Effector CD4-positive, alpha-beta T cell (primary cell): ENCODE data around the gene CPXCR1. TPM values are rescaled to one million over a fixed set of nuclear protein-coding genes. Genes with fewer than 3 reads are reported as not detected.
"Not testable (repeated sequence)": the region's sequence is repeated elsewhere in the genome, so short reads cannot be mapped to it uniquely, and the experiment has no call there.

Source experiments
- DNase-seq: peaks from one replicate; pipeline ENCODE4 v3.0.0-alpha.2; 2020
- total RNA-seq: gene quantifications from one replicate; lab custom pipeline; 2026; lab: John Stamatoyannopoulos, UW

The CPXCR1 gene
- total RNA-seq = not detected

DNA sequence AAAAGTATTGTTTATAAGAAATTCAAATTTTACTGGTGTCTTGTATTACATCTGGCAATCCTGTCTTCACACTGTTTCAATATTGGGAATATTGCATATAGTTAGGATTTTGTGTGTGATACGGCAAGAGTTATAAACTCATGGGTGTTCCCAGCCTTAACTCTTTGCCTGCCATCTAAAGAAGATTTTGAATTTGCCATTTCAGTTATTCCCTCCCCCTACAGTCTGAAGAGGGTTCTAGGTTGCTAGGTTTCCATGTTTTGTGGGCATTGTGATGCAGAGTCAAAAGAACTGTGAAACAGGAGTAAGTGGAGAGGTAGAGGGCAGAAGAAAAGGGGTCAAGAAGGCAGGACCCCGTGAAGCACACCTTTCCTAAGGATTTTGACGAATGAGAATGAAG is at the start of gene CPXCR1:
TSS of gene CPXCR1 (plus strand) at position 301 of the 400 bp plus-strand sequence. CDS start 6,190 bp downstream, outside the sequence.
- no peak for DNase-seq

DNA sequence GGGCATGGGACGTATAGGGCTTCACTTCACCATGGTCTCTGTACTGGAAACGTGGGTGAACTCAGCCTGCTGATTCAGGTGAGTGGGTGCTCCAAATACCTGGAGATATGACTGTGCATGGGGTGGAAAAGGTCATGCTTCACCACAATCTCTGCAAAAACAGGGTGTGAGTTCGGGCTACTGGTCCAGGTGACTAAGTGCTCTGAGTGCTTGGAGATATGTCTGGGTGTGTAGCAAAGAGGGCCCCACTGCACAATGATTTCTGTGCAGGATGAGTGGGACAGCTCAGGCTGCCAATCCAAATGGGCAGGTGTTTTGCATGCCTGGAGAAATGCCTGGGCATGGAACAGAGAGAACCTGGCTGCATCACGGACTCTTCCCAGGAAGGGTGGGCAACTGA is 11.2 kb upstream of the CPXCR1 start:
- DNase-seq = no peak

DNA sequence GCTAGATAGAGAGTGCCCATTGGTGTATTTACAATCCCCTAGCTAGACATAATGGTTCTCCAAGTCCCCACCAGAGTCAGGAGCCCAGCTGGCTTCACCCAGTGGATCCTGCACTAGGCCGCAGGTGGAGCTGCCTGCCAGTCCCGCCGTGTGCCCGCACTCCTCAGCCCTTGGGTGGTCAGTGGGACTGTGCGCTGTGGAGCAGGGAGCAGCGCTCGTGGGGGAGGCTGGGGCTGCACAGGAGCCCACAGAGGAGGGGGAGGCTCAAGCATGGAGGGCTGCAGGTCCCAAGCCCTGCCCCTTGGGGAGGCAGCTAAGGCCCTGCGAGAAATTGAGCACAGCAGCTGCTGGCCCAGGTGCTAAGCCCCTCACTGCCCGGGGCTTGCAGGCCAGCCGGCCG is 810 bp upstream of the CPXCR1 start:
- not testable (repeated sequence) for DNase-seq

DNA sequence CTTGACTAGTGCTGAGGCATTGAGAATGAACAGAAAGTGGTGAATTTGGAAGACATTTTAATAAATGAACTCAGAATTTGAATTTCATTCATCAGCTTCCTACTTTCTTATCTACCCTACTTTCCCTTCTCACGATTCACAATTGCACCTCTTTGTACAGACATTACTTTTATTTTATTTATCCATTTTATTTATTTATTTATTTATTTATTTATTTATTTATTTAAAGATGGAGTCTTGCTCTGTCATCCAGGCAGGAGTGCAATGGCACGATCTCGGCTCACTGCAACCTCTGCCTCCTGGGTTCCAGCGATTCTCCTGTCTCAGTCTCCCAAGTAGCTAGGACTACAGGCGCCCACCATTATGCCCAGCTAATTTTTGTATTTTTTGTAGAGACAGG is 5.3 kb downstream of the CPXCR1 start:
- not testable (repeated sequence) for DNase-seq

DNA sequence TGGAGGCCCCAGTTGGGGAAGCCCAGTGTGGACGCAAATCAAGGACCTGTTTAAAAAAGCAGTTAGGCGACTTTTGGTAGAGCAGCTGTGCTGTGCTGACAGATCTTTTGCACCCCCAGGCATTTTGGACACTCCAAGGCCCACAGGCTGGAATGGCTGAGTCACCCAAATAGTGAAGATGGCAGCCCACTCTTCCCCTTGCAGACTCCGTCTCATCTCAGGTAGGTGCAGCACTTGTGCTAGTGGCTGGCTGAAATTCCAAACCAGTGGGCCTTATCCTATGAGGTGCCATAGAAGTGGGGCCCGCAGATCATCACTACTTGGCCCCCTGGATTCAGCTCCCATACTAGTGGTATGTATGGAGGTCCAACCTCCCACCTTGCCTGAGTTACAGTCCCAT is 42.8 kb downstream of the CPXCR1 start:
- DNase-seq = no peak
